Measurements from ENCODE around the gene APH1B.

DNA sequence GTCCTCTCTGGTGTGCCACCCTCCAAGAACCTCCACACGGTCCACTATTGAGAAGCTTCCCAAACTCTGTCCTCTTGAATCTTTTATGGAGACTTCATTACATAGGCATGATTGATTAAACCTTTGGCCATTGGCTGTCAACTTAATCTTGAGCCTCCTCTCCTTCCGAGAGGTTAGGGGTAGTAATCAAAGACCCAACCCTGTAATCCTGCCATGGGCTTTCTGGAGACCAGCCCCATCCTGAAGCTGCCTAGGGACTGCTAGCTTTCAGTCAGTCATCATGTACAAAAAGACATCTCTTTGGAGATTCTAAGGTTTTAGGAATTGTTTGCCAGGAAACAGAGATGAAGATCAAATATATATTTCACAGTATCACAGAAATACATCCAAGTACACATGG is 37.0 kb downstream of the APH1B start:
- TF ChIP-seq, protein P1, sequence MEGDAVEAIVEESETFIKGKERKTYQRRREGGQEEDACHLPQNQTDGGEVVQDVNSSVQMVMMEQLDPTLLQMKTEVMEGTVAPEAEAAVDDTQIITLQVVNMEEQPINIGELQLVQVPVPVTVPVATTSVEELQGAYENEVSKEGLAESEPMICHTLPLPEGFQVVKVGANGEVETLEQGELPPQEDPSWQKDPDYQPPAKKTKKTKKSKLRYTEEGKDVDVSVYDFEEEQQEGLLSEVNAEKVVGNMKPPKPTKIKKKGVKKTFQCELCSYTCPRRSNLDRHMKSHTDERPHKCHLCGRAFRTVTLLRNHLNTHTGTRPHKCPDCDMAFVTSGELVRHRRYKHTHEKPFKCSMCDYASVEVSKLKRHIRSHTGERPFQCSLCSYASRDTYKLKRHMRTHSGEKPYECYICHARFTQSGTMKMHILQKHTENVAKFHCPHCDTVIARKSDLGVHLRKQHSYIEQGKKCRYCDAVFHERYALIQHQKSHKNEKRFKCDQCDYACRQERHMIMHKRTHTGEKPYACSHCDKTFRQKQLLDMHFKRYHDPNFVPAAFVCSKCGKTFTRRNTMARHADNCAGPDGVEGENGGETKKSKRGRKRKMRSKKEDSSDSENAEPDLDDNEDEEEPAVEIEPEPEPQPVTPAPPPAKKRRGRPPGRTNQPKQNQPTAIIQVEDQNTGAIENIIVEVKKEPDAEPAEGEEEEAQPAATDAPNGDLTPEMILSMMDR (IDR thresholded peaks at IDR 0.05) = no peak
- TF ChIP-seq POLR2A (IDR thresholded peaks at IDR 0.05) = no peak
